Activated CD4-positive, CD25-positive, alpha-beta regulatory T cell treated with anti-CD3 and anti-CD28 coated beads, Interleukin-2, amount 50 U/mL, for 24 hours (primary cell): Measurements from ENCODE around the gene PRAMEF1.
"Not testable (repeated sequence)": the region's sequence is repeated elsewhere in the genome, so short reads cannot be mapped to it uniquely, and the experiment has no call there.

ENCODE experiments used
- ATAC-seq, 2 donors: fragments of 150-1000 bp; cut with Tn5 transposase; one replicate each; pipeline ENCODE4 v1.10.0; 2021; ENCODE audit warnings: mild to moderate bottlenecking in 1 of 2, moderate library complexity in 1 of 2

Gene PRAMEF1, protein sequence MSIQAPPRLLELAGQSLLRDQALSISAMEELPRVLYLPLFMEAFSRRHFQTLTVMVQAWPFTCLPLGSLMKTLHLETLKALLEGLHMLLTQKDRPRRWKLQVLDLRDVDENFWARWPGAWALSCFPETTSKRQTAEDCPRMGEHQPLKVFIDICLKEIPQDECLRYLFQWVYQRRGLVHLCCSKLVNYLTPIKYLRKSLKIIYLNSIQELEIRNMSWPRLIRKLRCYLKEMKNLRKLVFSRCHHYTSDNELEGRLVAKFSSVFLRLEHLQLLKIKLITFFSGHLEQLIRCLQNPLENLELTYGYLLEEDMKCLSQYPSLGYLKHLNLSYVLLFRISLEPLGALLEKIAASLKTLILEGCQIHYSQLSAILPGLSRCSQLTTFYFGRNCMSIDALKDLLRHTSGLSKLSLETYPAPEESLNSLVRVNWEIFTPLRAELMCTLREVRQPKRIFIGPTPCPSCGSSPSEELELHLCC

DNA sequence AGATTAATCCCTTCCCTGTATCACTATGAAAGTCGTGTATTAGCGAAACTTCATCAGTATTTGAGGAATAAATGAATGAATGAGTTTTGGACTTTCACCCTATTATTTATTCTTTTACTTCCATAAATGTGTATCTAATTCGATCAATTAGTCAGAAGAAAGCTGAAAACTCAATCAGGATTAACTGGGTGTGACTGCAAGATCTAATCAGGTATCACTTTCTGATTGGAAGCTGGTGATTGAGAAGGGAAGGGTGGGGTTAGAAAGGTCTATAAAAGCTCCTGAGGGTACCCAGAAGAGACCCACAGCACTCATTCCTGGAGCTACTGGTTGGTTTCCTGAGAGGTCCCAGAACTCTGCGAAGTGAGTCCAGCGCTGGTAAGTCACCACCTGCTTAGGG is at the start of gene PRAMEF1:
Gene PRAMEF1 (plus strand): TSS at position 301 of the 400 bp plus-strand sequence. CDS start 1,831 bp downstream, outside the sequence.
- ATAC-seq = not testable (repeated sequence)

DNA sequence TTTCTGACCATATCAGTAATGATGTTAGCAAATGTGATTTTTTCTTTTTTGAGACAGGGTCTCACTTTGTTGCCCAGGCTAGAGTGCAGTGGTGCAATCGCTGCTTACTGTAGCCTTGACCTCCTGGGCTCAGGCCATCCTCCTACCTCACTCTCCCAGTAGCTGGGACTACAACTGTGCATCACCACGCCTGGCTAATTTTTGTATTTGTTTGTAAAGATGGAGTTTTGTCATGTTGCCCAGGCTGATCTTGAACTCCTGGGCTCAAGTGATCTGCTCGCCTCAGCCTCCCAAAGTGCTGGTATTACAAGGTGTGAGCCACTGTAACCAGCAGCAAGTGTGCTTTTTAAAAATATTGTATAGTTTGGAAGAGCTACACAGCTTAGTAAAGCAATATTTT is 49.3 kb upstream of the PRAMEF1 start:
- no peak for ATAC-seq

DNA sequence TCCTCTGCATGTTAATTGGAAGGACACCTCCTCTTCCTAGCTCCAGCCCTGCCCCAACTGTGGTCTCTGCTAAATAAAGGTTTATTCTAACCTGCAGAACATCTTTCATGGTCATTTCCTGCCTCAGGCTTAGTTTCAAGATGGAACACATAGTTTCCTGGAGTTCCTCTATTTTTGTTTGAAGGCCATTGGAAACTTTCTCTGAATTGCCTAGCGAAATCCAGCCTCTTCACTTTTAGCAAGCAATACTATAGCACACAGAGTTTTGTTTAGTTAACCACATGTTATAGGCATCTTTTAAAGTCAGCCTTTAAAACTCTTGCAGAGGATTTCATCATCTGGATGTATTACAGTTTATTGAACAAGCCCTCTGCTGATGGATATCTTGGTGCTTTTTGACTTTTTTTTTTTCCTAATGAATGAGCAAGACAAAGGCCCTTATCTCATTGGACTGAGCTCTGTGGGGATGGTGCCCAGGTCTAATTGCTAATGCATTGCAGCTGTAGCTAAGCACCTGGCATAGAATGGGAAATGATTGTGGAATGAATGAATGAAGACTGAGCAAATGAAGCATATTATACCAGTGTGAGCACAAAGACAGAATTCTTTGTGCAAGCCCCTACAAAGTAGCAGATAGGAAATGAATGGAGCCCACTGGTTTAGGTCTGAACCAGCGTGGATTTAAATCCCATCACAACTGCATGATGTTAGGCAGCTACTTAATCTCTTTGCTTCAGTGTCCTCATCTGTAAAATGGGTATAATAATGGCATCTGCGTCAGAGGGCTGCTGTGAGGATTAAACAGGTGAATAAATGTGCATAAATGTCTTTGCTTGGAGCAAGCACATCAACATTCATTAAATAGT is 45.8 kb upstream of the PRAMEF1 start:
- ATAC-seq = no peak

DNA sequence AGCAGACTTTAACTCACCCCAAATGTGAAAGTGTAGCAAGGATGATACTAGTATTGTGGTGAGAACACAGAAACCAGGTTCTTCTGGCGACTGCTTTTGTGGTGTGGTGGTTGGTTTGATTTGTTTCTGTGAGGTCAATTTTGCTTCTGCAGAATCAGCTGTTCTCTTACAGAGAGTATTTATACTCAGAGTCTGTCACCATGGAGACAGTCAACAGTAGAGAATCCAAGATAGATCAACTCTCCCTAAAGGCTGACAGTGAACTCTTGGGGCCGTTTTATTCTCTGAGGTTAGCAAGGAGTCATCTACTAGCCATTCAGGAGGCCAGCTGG is 45.2 kb upstream of the PRAMEF1 start, which contains the start of gene CFAP107:
Gene CFAP107 (plus strand): TSS at position 209 of the 332 bp plus-strand sequence. CDS start 231 bp downstream, outside the sequence.
- no peak for ATAC-seq

DNA sequence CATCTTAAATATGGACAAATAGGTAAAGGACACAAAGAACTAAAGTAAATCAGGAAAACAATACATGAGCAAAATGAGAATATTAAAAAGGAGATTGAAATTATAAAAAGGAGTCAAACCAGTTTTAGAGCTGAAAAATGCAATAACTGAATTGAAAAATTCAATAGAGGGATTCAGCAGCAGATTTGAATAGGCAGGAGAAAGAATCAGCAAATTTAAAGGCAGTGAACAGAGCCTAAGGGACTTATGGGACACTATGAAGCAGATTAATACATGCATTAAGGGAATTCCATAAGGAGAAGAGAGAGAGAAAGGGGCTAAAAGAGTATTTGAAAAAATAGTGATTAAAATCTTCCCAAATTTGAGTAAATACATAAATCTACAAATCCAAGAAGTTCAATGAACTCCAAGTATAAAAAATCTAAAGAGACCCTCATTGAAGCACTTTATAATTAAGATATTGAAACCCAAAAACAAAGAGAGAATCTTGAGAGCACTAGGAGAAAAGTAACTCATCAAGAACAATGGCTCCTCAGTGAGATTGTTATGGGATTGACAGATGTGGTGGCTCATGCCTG is 42.3 kb upstream of the PRAMEF1 start:
- ATAC-seq = no peak

DNA sequence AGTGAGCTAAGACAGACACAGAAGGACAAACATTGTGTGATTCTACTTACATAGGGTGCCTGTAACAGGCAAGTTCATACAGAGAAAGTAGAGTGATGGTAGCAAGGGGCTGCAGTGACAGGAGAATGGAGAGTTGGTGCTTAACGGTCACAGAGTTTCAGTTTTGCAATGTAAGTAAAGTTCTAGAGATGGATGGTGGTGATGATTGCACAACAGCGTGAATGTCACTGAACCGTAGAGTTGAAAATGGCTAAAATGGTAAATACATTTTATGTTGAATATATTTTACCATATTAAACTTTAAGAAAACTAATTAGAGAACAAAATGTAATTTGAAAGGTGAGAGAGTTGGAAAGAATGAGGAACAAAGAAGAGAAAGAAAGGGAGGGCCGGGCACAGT is 36.5 kb upstream of the PRAMEF1 start:
- ATAC-seq = no peak

DNA sequence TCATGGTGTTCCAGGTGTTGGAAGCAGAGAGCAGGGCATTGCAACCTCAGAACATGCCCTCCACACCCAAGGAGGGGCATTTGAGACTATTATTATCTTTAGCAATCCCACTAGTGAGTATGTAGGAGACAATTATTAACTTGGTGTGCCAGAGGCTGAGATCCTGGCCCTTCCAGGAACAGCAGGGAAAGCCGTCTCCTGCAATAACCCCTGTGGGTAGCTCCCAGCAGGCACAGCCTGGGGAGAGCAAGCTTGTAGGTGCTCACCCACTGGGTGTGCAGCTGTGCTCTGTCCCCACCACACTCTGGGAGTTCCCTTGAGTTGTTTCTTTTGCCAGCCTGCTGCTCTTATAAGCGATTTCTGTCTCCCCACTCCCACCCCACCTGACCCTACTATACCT is 34.9 kb upstream of the PRAMEF1 start:
- no peak for ATAC-seq

DNA sequence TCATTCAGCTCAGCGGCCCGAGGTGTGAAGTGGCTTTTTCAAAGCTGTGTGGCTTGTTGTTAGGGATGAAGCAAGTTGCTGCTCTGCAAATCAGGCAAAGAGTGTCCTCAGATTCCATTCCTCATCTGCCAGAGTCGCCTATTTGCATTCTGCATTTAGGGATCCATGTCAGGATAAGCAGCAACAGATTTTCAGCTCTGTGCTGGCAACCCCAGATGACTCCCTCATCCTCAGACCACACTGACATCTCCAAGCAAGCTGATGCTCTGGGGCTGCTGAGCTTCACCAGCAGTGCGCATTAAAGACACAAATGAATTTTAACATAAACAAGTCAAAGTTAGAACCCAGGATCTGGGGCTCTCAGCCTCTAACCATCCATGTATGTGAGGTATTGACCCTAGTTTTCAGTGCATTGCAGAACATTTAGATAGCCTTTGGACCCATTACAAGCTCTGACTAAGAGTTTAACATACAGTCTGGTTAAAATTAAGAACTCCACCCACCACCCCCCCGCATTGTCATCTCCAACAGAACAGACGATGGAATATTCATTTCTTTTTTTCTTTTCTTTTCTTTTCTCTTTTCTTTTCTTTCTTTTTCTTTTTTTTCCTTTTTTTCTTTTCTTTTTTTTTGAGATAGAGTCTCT is 34.3 kb upstream of the PRAMEF1 start:
- ATAC-seq = no peak

DNA sequence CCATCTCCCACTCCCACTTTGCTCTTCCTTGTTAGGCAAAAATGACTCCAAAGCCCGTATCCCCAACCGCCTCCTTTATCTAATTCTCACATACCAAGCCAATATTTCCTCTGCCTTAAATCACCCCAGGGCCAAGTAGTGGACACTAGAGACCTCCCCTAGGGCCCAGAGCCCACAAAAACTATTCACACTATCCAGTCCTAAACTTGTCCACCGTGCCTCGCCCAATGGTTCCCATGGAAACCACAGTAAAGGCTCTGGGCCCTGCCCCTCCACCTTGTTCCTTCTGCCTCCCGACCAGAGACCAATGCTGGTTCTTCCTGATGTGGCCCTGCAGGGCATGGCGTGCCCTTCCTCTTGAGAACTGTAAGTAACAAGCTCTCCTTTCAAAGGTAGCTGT is 33.4 kb upstream of the PRAMEF1 start:
- no peak for ATAC-seq

DNA sequence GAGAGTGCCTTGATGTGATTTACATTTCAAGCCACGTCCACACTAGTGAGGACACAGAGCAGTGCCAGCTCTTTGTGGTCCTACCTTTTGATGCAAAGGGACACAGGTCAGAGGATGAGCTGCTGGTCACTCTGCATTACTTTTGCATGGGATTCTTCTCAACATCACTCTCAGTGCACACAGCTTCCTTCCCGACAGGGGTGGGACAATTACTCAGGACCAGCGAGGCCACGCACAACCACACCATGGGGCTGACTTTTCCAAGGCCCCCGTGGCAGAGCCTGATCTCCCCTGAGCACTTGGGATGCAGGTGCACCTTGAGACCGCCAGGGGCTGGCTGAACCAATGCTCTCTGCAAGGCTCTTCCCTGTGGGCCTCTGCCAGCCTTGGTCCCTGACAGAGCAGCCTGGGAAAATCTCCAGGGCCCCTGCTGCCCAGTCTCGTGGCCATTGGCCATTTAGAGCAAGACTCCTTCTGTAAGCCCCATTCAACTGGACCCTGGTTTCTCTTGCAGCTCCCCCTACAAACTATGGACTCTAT is 30.9 kb upstream of the PRAMEF1 start:
- no peak for ATAC-seq

DNA sequence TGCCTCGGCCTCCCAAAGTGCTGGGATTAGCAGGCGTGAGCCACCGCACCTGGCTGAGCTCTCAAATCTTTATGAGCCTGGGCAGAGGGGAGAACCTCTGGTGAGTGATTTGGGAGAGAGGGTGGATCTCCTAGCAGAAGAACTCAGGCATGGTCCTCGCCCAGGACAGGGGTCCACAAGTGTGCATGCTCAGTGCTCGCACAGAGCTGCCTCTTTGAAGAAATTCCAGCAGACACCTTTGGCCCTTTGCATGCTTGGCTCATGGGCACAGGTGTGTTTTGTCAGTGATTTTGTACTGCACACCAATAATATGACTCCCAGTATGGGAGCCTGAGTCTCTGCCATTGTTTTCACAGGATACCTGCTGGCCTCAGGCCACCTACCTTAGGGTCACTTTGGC is 29.4 kb upstream of the PRAMEF1 start:
- ATAC-seq = no peak

DNA sequence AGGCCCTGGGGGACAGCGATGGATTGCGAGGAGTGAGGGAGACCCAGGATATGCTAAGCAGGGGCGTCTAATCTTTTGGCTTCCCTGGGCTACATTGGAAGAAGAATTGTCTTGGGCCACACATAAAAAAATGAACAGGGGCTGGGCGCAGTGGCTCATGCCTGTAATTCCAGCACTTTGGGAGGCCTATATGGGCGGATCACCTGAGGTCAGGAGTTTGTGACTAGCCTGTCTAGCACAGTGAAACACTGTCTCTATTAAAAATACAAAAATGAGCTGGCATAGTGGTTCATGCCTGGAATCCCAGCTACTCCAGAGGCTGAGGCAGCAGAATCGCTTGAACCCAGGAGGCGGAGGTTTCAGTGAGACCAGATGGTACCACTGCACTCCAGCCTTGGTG is 28.4 kb upstream of the PRAMEF1 start:
- no peak for ATAC-seq

DNA sequence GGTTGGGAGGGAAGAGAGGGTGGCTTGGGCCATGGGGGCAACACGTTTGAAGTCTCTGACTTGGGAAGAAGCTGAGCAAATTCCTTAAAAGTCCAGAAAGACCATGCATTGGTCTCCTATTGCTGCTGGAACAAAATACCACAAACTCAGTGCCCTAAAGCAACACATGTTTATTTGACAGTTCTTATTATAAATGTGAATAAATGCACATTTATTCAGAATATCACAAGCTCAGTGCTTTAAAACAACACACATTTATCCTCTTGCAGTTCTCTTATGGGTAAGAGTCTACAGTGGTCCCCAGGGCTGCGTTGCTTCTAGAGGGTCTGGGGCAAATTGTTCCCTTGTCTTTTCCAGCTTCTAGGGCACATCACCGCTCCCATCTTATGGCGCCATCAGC is 27.7 kb upstream of the PRAMEF1 start:
- no peak for ATAC-seq

DNA sequence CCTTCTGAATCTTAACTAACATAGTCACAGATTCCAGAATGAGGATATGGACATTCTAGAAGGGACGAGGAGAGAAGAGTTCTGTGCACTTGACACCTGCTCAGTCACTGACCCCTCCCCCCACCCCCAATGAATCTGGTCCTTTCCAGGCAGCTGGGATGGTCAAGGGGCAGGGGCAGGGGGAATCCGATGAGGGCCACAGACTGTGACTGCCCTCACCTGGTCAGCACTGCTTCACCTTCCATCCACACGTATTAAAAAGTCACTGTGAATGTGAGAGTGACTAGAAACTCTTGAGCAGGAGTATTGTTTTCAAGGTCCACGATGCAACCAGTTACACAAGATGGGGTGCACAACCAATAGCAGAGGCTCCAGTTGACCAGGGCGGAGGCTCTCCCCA is 27.2 kb upstream of the PRAMEF1 start:
- no peak for ATAC-seq

DNA sequence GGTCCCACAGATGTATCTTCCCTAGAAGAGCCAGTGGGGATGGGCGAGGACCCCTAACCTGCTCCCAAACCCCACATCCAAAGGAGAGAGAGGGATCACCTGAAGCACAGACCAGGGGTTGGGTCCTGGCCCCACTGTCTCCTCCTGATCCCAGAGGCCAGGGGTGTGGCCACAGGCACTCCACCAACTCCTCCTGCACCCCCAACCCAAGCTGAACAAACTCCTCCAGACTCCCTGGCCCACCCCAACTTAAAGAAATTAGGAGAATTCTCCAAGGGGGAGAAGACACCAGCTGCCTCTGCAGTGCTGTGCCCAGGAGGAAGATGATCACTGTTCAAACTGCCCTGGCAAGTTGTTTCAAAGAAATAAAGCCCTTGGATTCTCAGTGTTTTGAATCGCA is 22.2 kb upstream of the PRAMEF1 start:
- no peak for ATAC-seq

DNA sequence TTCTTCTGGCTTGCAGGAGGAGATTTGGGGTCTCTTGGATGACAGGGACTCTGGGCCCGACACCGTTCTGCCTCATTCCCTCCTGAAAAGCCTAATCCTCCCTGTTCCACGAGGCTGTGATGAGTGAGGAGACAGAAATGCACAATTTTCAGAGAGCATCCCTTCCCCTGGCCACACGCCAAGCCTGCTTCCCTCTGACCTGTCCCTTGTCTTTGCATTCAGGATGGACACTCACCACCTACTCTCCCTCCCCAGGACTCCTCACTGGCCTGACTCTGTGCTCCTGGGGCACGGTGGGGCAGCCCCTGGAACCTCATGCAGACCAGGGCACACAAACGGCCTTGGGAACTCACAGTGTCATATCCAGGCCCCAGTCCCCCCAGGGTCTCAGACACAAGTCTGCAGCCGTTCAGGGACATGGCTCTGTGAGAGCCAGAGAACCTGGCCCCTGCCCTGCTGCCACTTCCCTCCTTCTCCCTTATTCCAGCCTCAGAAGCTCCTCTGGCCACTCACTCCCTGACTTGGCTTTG is 21.2 kb upstream of the PRAMEF1 start:
- no peak for ATAC-seq

DNA sequence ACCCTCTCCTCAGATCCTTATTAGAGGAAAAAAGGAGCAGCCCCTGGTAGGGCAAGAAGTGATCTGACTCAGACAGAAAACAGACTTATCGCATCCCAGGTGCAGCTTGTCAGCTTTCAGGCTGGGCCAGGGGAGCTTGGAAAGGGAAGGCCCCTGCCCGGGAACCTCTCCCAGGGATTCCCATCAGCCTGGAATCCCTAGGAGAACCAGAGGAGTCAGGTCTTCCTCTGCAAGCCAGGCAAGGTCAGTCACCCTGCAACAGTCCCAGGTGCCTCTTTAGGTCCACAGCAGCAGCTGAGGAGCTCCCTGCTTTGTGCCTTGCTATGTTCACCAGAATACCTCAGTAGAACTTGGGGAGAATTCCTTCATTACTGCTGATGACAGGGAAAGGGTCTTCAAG is 20.6 kb upstream of the PRAMEF1 start:
- no peak for ATAC-seq

DNA sequence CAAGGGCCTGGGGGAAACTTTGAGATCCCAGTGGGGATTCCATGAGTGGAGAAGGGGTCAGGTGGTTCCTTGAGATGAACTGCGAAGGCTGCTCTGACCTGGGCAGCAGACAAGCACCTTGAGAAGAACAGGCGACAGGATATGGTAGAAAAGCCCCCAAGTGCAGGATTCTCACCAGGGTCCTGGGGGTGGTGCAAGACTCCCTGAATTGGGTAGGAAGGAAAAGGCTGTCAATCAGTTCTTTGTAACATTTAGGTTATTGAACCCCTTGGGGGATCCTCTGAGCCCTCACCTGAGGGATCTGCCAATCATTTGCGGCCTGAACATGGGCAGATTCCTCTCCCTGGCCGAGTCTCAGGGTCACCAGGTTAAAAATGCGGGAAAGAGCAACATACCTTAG is 20.0 kb upstream of the PRAMEF1 start:
- ATAC-seq = no peak

DNA sequence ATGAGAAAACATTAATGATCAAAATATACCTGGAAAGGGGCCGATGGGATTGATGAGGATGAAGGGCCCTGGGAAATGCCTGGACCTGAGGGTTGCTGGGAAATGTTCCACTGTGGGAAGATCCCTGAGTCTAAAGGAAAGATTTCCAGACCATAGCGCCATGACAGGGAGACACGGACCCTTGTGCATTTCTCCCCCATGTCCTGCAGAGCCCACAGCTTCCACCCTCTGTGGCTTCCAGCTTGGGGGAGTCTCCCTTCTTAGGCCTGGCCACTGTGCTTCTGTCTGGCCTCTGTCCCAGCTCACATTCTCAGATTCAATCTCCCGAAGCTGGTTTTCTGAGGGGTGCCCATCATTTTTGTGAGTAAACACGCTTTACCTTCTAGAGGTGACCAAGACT is 18.7 kb upstream of the PRAMEF1 start:
- no peak for ATAC-seq

DNA sequence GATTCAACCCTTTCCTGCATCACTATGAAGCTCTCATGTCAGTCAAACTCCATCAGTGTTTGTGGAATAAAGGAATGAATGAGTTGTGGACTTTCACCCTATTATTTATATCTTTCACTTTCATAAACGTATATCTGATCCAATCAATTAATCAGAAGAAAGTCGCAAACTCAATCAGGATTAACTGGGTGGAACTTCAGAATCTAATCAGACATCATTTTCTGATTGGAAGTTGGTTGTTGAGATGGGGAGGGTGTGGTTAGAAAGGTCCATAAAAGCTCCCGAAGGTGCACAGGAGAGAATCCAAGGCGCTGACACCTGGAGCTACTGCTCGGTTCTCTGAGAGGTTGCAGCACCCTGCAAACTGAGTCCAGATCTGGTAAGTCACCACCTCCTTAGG is 17.8 kb upstream of the PRAMEF1 start, which contains the start of gene PRAMEF12:
Gene PRAMEF12 (plus strand): TSS at position 301 of the 400 bp plus-strand sequence. CDS start 1,130 bp downstream, outside the sequence.
- no peak for ATAC-seq

DNA sequence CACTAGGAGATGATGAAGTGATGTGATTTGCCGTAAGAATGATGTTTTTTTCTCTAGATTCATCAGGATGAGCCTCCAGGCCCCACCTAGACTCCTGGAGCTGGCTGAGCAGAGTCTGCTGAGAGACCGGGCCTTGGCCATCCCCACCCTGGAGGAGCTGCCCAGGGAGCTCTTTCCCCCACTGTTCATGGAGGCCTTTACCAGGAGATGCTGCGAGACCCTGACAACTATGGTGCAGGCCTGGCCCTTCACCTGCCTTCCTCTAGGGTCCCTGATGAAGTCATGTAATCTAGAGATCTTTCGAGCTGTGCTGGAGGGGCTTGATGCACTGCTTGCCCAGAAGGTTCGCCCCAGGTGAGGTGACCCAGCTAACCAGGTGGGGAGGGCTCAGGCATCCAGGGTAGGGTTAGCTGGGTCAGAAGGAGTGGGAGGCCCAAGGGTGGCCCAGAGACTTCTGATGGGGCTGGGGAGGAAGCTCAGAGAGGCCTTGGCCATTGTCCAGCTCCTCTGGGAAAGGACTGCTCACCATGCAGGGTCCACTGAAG is 16.3 kb upstream of the PRAMEF1 start:
- ATAC-seq = no peak

DNA sequence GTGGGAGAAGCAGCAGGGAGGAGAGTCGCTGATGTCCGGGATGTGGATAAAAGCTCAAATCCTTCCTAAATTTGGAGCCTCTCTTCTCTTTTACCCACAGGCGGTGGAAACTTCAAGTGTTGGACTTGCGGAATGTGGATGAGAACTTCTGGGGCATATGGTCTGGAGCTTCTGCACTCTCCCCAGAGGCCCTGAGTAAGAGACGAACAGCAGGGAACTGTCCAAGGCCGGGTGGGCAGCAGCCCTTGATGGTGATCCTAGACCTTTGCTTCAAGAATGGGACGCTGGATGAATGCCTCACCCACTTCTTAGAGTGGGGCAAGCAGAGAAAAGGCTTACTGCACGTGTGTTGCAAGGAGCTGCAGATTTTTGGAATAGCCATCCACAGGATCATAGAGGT is 15.8 kb upstream of the PRAMEF1 start:
- no peak for ATAC-seq
